ENCODE results near the gene CTPS1. TPM values are rescaled to one million over a fixed set of nuclear protein-coding genes. Genes with fewer than 3 reads are reported as not detected.

The CTPS1 gene
- polyA plus RNA-seq, 2 of the 4 experiments (the other 2 are of a cell fraction) = 159 to 181 TPM

DNA sequence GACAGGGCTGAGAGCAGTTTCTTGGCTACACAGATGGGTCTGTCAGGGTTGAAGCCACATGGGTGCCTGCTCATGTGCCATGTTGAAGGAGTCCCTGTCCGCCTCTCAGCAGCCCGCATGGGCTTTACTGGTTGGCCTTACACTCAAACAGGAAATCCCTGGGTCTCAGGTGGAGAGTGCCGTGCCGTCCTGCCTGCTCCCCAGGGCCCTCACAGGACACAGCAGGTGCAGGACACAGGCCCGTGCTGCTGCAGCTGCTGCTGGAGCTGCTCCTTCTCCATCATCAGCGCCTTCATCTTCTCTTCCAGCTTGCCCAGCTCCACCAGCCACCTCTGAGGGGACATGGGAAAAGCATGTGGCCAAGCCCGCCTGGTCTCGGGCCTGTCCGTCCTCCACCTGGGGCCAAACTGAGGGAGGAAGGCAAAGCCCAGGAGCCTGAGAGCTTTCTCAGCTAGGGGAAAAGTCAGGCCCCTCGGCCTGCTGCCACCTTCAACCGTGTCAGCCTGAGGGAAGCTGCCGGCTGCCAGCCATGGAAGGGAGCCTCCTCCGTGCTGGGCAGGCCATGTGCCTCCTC, 36.5 kb downstream of the CTPS1 start:
- ChIA-PET CTCF (interaction anchor here (1.2 to 2.2 kb wide), 2 partner anchors 12 to 166 kb away, joined by 3 to 5 read pairs; no protein-coding TSS in a partner anchor), POLR2A (interaction anchor here (0.7 kb wide), 1 partner anchor 14 kb away, joined by 3 read pairs; no protein-coding TSS in a partner anchor)
- ATAC-seq = peak; percentile 1; a peak in 3 of 6 replicates
- H3K4me2 ChIP-seq = no peak overlapping the region
- DNase-seq (ENCODE audit: low read depth in 1 of 2, low spot score in 1 of 2) = no peak
- no peak for TF ChIP-seq MYC (IDR thresholded peaks at IDR 0.05; ENCODE audit: borderline replicate concordance, low read length)
- no peak for TF ChIP-seq TFCP2L1 (CRISPR knock-in tag; IDR thresholded peaks at IDR 0.05)
- TF ChIP-seq JUN (IDR thresholded peaks at IDR 0.05) = 0 out of 5 replicates have a peak, but pooled peaks of 1 of the 2 experiments have one; percentile 21
- no peak for FAIRE-seq
- H3K27ac ChIP-seq = no peak overlapping the region
- H3K9me3 ChIP-seq = no peaks in the 10 kb centered on the region
- peaks cover 58% of the 10 kb centered on the region for H3K4me1 ChIP-seq
- no peak overlapping the region for H3K4me3 ChIP-seq
- 90% methylated on average over 12 of the region's 13 CpGs for WGBS (ENCODE audit: missing lambda C conversion rate)

GRCh38 chr1:41017141-41018017, 37.9 kb downstream of the CTPS1 start:
- CTCF ChIA-PET = interaction anchor here (2.2 kb wide), 1 partner anchor 168 kb away, joined by 5 read pairs; no protein-coding TSS in a partner anchor
- ATAC-seq (peak in 1 of 2 experiments; percentile 1; a peak in 3 of 6 replicates), FAIRE-seq (no peak), DNase-seq (ENCODE audit: low read depth in 1 of 2, low spot score in 1 of 2) (no peak)
- POLR2A ChIA-PET = no interaction called here
- H3K4me3 ChIP-seq = no peak overlapping the region
- WGBS (ENCODE audit: missing lambda C conversion rate) = 89% methylated on average over 12 of the region's 44 CpGs
- H3K4me2 ChIP-seq = no peak overlapping the region
- peaks cover 61% of the 10 kb centered on the region for H3K4me1 ChIP-seq
- TF ChIP-seq BHLHE40 (IDR thresholded peaks at IDR 0.05; ENCODE audit: low read depth, low read length) (no peak), SMC3 (IDR thresholded peaks at IDR 0.05) (no peak), ATOH8 (CRISPR knock-in tag; IDR thresholded peaks at IDR 0.05; ENCODE audit: low read depth) (no peak), CBX8 (IDR thresholded peaks at IDR 0.05) (no peak), MAFK (IDR thresholded peaks at IDR 0.05; ENCODE audit: partially characterized antibody) (no peak), GATA3 (IDR thresholded peaks at IDR 0.05; ENCODE audit: borderline replicate concordance) (no peak), POLR2AphosphoS2 (conservative IDR thresholded peaks at IDR 0.05; ENCODE audit: low read length) (peak; percentile 64), JUNB (IDR thresholded peaks at IDR 0.05) (no peak)
- H3K27ac ChIP-seq = no peak overlapping the region; a peak in 1 of 6 replicates
- H3K9me3 ChIP-seq = no peaks in the 10 kb centered on the region

DNA sequence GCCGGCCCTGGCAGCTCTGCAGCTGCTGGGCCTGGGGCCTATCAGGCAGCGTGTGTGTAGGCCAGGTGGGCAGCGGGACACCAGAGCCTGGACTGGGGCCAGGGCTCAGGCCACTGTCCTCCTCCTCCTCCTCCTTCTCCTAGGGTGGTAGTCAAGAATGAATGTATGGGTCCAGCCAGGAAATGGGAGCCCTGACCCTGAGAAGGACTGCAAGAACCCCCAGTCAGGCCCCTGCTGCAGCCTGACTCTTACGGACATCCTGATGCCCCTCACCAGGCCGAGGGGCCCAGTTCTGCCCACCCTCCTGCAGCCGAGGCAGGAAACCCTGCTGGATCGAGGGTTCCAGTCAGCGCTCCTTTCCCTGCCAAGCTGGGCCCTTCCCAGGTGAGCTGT, 38.5 kb downstream of the CTPS1 start:
- Histone ChIP-seq H3K4me3 (no peak overlapping the region), H3K9me3 (no peaks in the 10 kb centered on the region), H3K4me2 (no peak overlapping the region), H3K4me1 (peaks cover 55% of the 10 kb centered on the region), H3K27ac (peak overlapping the region in 1 of 2 experiments; percentile 26; a peak in 2 of 6 replicates)
- WGBS (ENCODE audit: missing lambda C conversion rate) = 100% methylated on average over 1 of the region's 8 CpGs
- no peak for TF ChIP-seq HOXB13 (CRISPR knock-in tag; IDR thresholded peaks at IDR 0.05; ENCODE audit: low read depth)
- no peak for TF ChIP-seq CBX2 (IDR thresholded peaks at IDR 0.05; ENCODE audit: borderline replicate concordance, low read depth)
- TF ChIP-seq, protein P1, sequence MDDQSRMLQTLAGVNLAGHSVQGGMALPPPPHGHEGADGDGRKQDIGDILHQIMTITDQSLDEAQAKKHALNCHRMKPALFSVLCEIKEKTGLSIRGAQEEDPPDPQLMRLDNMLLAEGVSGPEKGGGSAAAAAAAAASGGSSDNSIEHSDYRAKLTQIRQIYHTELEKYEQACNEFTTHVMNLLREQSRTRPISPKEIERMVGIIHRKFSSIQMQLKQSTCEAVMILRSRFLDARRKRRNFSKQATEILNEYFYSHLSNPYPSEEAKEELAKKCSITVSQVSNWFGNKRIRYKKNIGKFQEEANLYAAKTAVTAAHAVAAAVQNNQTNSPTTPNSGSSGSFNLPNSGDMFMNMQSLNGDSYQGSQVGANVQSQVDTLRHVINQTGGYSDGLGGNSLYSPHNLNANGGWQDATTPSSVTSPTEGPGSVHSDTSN (IDR thresholded peaks at IDR 0.05) = no peak
- no peak for TF ChIP-seq KDM5A (IDR thresholded peaks at IDR 0.05)
- TF ChIP-seq BHLHE40 (IDR thresholded peaks at IDR 0.05; ENCODE audit: low read depth, low read length) = no peak
- no peak for TF ChIP-seq HOXB5 (CRISPR knock-in tag; IDR thresholded peaks at IDR 0.05)
- TF ChIP-seq KDM1A (IDR thresholded peaks at IDR 0.05; ENCODE audit: low read depth) = no peak
- TF ChIP-seq ZSCAN20 (CRISPR knock-in tag; IDR thresholded peaks at IDR 0.05) = no peak
- TF ChIP-seq, protein P2, sequence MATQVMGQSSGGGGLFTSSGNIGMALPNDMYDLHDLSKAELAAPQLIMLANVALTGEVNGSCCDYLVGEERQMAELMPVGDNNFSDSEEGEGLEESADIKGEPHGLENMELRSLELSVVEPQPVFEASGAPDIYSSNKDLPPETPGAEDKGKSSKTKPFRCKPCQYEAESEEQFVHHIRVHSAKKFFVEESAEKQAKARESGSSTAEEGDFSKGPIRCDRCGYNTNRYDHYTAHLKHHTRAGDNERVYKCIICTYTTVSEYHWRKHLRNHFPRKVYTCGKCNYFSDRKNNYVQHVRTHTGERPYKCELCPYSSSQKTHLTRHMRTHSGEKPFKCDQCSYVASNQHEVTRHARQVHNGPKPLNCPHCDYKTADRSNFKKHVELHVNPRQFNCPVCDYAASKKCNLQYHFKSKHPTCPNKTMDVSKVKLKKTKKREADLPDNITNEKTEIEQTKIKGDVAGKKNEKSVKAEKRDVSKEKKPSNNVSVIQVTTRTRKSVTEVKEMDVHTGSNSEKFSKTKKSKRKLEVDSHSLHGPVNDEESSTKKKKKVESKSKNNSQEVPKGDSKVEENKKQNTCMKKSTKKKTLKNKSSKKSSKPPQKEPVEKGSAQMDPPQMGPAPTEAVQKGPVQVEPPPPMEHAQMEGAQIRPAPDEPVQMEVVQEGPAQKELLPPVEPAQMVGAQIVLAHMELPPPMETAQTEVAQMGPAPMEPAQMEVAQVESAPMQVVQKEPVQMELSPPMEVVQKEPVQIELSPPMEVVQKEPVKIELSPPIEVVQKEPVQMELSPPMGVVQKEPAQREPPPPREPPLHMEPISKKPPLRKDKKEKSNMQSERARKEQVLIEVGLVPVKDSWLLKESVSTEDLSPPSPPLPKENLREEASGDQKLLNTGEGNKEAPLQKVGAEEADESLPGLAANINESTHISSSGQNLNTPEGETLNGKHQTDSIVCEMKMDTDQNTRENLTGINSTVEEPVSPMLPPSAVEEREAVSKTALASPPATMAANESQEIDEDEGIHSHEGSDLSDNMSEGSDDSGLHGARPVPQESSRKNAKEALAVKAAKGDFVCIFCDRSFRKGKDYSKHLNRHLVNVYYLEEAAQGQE (IDR thresholded peaks at IDR 0.05) = no peak
- no peak for TF ChIP-seq NR3C1 (IDR thresholded peaks at IDR 0.05)
- TF ChIP-seq MAFK (IDR thresholded peaks at IDR 0.05; ENCODE audit: partially characterized antibody) = no peak
- TF ChIP-seq FOXS1 (CRISPR knock-in tag; IDR thresholded peaks at IDR 0.05) = no peak
- TF ChIP-seq EHF (CRISPR knock-in tag; IDR thresholded peaks at IDR 0.05) = no peak
- no peak for TF ChIP-seq TP53 (CRISPR knock-in tag; IDR thresholded peaks at IDR 0.05)
- POLR2A ChIA-PET = no interaction called here
- DNase-seq (ENCODE audit: low read depth in 1 of 2, low spot score in 1 of 2) (no peak), FAIRE-seq (no peak), ATAC-seq (peak; percentile 0 to 1; a peak in 3 of 6 replicates)
- CTCF ChIA-PET = no interaction called here

Data from A549 (cell line).